Liver (tissue), 3 donors: ENCODE data around the gene CPEB2.

Experiments used
- ATF3 ChIP-seq: IDR thresholded peaks from 2 replicates; pipeline ENCODE4 v1.6.1; 2016; ENCODE audit warnings: antibody characterized with exemption
- CTCF ChIP-seq: fragments of 150-350 bp; IDR thresholded peaks from 2 replicates; pipeline ENCODE4 v1.5.1; 2017; ENCODE audit warnings: improper control_type of control experiment, low read depth, low read length; ENCODE audit not compliant: missing input control
- FOXA1 ChIP-seq: IDR thresholded peaks from 2 replicates; pipeline ENCODE4 v1.6.1; 2016; ENCODE audit warnings: antibody characterized with exemption
- GABPA ChIP-seq, 2 donors: IDR thresholded peaks in 1 of 2; conservative IDR thresholded peaks in 1 of 2; 2 replicates each; pipeline ENCODE4 v1.6.1; 2016; ENCODE audit warnings: antibody characterized with exemption in 2 of 2, mild to moderate bottlenecking in 1 of 2, moderate library complexity in 1 of 2
- JUND ChIP-seq, 2 donors: IDR thresholded peaks; 2 replicates each; pipeline ENCODE4 v1.6.1; 2016; ENCODE audit warnings: antibody characterized with exemption in 2 of 2
- MAX ChIP-seq: IDR thresholded peaks from 2 replicates; pipeline ENCODE4 v1.6.1; 2016; ENCODE audit warnings: antibody characterized with exemption
- NR2F2 ChIP-seq: IDR thresholded peaks from 2 replicates; pipeline ENCODE4 v1.6.1; 2016; ENCODE audit warnings: antibody characterized with exemption
- RAD21 ChIP-seq, 2 donors: IDR thresholded peaks; 2 replicates each; pipeline ENCODE4 v1.6.1; 2016; ENCODE audit warnings: antibody characterized with exemption in 2 of 2, mild to moderate bottlenecking in 2 of 2
- REST ChIP-seq: IDR thresholded peaks from 2 replicates; pipeline ENCODE4 v1.6.1; 2016; ENCODE audit warnings: antibody characterized with exemption, mild to moderate bottlenecking
- RXRA ChIP-seq, 2 donors: IDR thresholded peaks; 2 replicates each; pipeline ENCODE4 v1.6.1; 2017 to 2018; ENCODE audit warnings: antibody characterized with exemption in 2 of 2, mild to moderate bottlenecking in 1 of 2
- SP1 ChIP-seq: IDR thresholded peaks from 2 replicates; pipeline ENCODE4 v1.6.1; 2018; ENCODE audit warnings: antibody characterized with exemption, mild to moderate bottlenecking
- TAF1 ChIP-seq: conservative IDR thresholded peaks from 2 replicates; pipeline ENCODE4 v1.6.1; 2016; ENCODE audit warnings: antibody characterized with exemption, mild to moderate bottlenecking
- YY1 ChIP-seq: IDR thresholded peaks from 2 replicates; pipeline ENCODE4 v1.6.1; 2016; ENCODE audit warnings: antibody characterized with exemption, mild to moderate bottlenecking
- ZBTB33 ChIP-seq: IDR thresholded peaks from 2 replicates; pipeline ENCODE4 v1.6.1; 2016; ENCODE audit warnings: antibody characterized with exemption
- donor health status: healthy.
- donor health status: healthy.

- TF ChIP-seq TAF1 (no peak), CTCF (no peak), SP1 (no peak), GABPA (IDR thresholded peaks at IDR 0.05 in 1 of 2, conservative IDR thresholded peaks at IDR 0.05 in 1 of 2) (no peak), FOXA1 (no peak), RAD21 (IDR thresholded peaks at IDR 0.05) (no peak), ZBTB33 (no peak), RXRA (IDR thresholded peaks at IDR 0.05) (no peak), YY1 (no peak), MAX (no peak), NR2F2 (no peak), REST (no peak), ATF3 (no peak), JUND (IDR thresholded peaks at IDR 0.05) (no peak)
These were observed 7.8 kb downstream of the CPEB2 start for GRCh38 chr4:15010038-15010585.
